Astrocyte of the cerebellum (primary cell): ENCODE results near the gene KCTD3.

ENCODE experiments used
- DNase-seq: peaks from one replicate; pipeline ENCODE4 v3.0.0-alpha.2; 2011; ENCODE audit warnings: low read depth
- H3K4me3 ChIP-seq: 2 replicates; pipeline ENCODE4 v1.5.1; 2011; ENCODE audit warnings: mild to moderate bottlenecking, low read depth, low read length, moderate library complexity
- in situ Hi-C: cut with HindIII; loops from 2 replicates; pipeline ENCODE4 v1.10.0; 2017; ENCODE audit warnings: low sequenced_read_pairs
- TF ChIP-seq, protein P1 (sequence below): IDR thresholded peaks from 2 replicates; pipeline ENCODE4 v1.5.1; 2012; ENCODE audit warnings: low read length, low read depth, moderate library complexity, mild to moderate bottlenecking; ENCODE audit errors: missing control alignments

Gene KCTD3

DNA sequence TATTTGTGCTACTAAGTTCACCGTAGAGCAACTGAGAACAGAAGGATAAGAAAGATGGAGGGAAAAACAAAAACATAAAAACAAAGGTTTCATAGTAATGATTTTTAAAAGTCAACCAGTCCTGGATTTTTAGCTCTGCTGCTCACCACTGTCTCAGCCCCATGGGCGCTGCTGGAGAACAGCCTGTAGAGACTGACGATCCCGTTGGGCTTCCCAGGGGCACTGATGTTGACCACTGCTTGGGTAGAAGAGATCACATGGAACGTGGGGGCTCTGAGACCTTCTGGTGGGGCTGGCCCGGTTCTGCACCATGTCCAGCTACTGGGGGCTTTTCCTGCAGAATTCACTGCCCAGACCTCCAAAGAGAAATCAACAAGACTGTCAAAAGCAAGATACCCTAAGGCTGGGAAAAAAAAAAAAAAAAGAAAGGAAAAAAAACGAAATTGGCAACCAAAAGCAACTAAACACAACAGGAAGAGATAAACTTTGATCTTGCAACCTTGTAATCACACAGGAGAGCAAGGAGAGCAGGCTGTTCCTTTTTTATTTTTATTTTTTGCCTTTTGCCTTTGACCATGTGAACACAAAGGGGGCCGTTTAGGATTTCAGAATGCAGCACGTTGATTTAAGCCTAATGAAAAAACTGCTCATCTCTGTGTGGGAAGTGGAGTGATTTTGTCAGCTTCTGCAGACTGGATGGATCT lies 83.5 kb downstream of the KCTD3 start:
- TF ChIP-seq, protein P1, sequence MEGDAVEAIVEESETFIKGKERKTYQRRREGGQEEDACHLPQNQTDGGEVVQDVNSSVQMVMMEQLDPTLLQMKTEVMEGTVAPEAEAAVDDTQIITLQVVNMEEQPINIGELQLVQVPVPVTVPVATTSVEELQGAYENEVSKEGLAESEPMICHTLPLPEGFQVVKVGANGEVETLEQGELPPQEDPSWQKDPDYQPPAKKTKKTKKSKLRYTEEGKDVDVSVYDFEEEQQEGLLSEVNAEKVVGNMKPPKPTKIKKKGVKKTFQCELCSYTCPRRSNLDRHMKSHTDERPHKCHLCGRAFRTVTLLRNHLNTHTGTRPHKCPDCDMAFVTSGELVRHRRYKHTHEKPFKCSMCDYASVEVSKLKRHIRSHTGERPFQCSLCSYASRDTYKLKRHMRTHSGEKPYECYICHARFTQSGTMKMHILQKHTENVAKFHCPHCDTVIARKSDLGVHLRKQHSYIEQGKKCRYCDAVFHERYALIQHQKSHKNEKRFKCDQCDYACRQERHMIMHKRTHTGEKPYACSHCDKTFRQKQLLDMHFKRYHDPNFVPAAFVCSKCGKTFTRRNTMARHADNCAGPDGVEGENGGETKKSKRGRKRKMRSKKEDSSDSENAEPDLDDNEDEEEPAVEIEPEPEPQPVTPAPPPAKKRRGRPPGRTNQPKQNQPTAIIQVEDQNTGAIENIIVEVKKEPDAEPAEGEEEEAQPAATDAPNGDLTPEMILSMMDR, result no peak
- no peak overlapping the region for H3K4me3 ChIP-seq
- in situ Hi-C loops, result no loop called here
- no peak for DNase-seq

DNA sequence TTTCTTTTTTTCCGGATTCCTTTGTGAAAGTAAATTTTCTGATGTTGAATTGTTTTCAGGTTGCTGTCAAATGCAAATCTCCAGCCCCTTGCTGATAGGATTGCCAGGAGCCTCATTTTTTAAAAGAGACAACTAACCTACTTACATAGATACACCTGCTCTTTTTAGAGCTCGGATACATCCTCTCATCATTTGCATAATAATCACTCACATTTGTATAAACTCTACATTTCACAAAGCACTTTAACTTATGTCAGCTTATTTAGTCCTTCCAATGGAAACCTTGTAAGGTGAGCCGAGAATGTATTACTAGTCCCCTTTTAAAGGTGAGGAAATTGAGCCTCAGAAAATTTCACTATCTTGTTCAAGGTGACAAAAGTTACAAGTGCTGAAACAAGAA lies 84.8 kb downstream of the KCTD3 start:
- DNase-seq, result no peak
- in situ Hi-C loops, result no loop called here
- TF ChIP-seq, protein P1, result no peak
- H3K4me3 ChIP-seq, result no peak overlapping the region

DNA sequence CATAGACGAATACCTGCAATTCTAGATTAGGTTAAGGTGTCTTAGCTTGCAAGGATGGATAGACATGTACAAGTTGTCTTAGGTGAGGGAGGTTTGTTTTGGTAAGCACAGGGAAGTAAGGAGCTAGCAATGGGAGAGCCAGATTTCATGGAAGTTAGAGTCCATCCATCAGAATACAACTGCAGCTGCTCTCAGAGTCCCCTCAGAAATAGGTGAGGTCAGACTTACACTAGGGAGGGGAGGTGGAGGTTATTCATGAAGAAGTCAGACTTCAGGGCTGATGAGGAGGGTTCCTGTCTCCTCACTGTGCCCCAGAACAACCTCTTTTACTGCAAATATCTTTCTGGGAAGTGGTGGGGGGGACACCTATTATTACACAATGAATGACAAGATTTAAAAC lies 85.3 kb downstream of the KCTD3 start:
- TF ChIP-seq, protein P1, result no peak
- in situ Hi-C loops, result no loop called here
- DNase-seq, result no peak
- no peak overlapping the region for H3K4me3 ChIP-seq

DNA sequence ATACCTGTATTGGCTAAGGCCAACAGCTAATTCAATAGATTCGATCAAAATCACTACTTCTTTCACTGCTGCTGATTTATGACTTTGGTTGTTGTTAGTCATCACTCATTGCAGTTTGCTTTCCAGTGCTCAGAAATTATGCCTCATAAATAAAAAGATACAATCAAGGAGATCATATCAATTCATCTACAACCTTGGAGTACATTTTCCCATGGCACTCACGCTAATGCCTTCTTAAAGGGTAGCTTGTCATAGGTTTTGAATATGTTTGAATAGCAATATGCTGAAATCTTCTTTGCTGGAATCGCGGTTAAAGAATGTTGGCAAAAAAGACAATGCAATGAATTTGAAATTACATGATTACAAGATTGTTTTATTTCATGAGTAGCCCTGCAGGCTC lies 89.9 kb downstream of the KCTD3 start:
- H3K4me3 ChIP-seq, result no peak overlapping the region
- in situ Hi-C loops, result no loop called here
- TF ChIP-seq, protein P1, result no peak
- DNase-seq, result no peak

DNA sequence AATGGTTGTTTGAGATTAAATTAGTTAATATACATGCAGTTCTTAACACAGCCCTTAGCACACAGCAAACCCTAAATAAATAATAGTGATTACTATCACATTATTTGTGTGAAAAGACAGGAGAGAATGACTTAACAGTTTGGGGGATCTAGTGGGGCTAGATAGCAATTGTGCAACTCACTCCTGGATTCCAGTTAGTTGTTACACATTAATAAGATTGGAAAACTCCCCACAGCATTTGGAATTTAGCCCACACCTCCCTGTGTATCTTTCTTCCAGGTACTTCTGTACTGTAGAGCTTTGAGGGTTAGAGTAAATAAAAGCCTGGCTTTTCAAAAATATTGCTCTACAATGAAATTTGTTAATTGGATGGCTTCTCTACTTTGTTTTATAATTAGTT lies 93.2 kb downstream of the KCTD3 start:
- DNase-seq, result no peak
- in situ Hi-C loops, result no loop called here

DNA sequence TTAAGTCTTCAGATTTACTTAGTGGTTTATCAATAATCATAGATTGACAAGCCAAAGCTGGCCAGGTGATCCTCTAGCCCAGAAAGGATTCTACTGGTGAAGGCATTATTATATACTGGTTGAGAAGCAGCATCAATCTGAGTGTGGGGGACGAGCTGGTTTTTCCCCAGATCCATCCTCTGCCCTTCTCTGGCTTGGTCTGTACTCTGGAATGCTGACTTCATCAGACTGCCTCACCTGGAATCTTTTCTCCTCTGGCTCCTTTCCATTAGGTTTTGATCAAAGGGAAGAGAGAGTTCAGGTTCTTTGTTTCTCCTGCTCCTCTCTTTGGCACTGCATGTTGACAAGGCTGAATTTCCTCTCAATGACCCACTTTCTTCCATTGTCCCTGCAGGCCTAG lies 93.9 kb downstream of the KCTD3 start:
- in situ Hi-C loops, result no loop called here
- TF ChIP-seq, protein P1, result no peak
- H3K4me3 ChIP-seq, result no peak overlapping the region
- no peak for DNase-seq

More for the DNA sequence above, 93.2 kb downstream of the KCTD3 start:
- H3K4me3 ChIP-seq, result no peak overlapping the region
- TF ChIP-seq, protein P1, result no peak
